Lower leg skin (tissue), 4 donors: ENCODE data around the gene POMT1. TPM values are rescaled to one million over a fixed set of nuclear protein-coding genes. Genes with fewer than 3 reads are reported as not detected.
A peak's percentile ranks its signal among the peaks of the same experiment; 100 is the strongest.

Experiments used
- DNase-seq, 2 donors: peaks; one replicate each; pipeline ENCODE4 v3.0.0-alpha.2; 2019; ENCODE audit warnings: low spot score in 2 of 2
- H3K4me3 ChIP-seq: fragments of 200-600 bp; sonication (generic); 2 replicates; pipeline ENCODE4 v1.5.1; 2017; ENCODE audit warnings: mild to moderate bottlenecking, low read depth; ENCODE audit not compliant: poor library complexity, severe bottlenecking
- POLR2A ChIP-seq, 2 donors: fragments of 450-650 bp; IDR thresholded peaks; one replicate each; pipeline ENCODE4 v1.6.1; 2016 to 2017; ENCODE audit warnings: antibody characterized with exemption in 2 of 2, mild to moderate bottlenecking in 1 of 2, moderate library complexity in 1 of 2
- WGBS, 2 donors: methylation state at CpG; one replicate each; pipeline ENCODE4 v1.1.5; 2018; 5-methylcytosine and 5-hydroxymethylcytosine counted together
- intact Hi-C: fragments of 100-400 bp; cut with DNase I; formaldehyde crosslinking; loops from one replicate; pipeline ENCODE4 v1.15.0; 2023; ENCODE audit warnings: low total_unique reads
- total RNA-seq, 4 donors: library from RNA; depleted of rRNA; stranded (reverse); fragments of >200 nt; gene quantifications; one replicate each; pipeline ENCODE4 v1.1.0, GENCODE V29; 2016
- TF ChIP-seq, protein P1 (sequence below), 3 donors: fragments of 450-650 bp; IDR thresholded peaks; one replicate each; pipeline ENCODE4 v1.5.1; 2016; ENCODE audit warnings: antibody characterized with exemption in 3 of 3, mild to moderate bottlenecking in 3 of 3, moderate library complexity in 2 of 3

The POMT1 gene
- total RNA-seq, 4 donors from 2014 or later, result 23.9 to 29.0 (median 26.6) TPM

DNA sequence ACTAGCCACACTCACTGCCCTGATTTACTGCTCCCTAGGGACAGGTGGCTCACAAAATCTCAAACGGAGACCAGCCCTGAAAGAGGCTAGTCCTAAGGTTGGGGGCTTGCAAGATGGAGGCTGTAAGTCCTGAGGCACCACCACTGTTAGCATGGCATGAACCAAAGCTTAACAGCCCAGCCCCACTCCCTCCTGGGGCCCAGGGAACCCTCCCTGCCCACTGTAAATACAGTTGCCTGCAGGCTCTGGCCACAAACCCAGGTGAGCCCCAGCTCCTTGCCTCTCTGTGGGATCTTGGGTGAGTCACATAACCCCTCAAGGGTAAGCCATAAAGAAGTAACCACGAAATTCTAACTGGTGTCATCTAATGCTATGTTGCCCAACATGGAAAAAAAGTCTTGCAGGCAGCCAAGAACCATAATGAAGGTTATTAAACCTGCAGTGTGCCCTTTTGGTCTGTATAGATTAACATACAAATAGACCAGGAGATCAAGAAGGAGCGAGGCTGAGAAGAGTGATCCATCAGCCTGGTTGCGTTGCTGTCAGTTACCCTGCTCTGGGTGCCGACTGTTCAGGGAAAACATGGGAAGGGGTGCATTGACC is 1.7 kb upstream of the POMT1 start:
- WGBS, 2 donors, result 39% methylated on average over 5 of the region's 5 CpGs
- no peak for TF ChIP-seq POLR2A (IDR thresholded peaks at IDR 0.05)
- TF ChIP-seq, protein P1, sequence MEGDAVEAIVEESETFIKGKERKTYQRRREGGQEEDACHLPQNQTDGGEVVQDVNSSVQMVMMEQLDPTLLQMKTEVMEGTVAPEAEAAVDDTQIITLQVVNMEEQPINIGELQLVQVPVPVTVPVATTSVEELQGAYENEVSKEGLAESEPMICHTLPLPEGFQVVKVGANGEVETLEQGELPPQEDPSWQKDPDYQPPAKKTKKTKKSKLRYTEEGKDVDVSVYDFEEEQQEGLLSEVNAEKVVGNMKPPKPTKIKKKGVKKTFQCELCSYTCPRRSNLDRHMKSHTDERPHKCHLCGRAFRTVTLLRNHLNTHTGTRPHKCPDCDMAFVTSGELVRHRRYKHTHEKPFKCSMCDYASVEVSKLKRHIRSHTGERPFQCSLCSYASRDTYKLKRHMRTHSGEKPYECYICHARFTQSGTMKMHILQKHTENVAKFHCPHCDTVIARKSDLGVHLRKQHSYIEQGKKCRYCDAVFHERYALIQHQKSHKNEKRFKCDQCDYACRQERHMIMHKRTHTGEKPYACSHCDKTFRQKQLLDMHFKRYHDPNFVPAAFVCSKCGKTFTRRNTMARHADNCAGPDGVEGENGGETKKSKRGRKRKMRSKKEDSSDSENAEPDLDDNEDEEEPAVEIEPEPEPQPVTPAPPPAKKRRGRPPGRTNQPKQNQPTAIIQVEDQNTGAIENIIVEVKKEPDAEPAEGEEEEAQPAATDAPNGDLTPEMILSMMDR (IDR thresholded peaks at IDR 0.05), result no peak
- no peak overlapping the region for H3K4me3 ChIP-seq
- DNase-seq, result no peak
- intact Hi-C loops, result no loop called here

DNA sequence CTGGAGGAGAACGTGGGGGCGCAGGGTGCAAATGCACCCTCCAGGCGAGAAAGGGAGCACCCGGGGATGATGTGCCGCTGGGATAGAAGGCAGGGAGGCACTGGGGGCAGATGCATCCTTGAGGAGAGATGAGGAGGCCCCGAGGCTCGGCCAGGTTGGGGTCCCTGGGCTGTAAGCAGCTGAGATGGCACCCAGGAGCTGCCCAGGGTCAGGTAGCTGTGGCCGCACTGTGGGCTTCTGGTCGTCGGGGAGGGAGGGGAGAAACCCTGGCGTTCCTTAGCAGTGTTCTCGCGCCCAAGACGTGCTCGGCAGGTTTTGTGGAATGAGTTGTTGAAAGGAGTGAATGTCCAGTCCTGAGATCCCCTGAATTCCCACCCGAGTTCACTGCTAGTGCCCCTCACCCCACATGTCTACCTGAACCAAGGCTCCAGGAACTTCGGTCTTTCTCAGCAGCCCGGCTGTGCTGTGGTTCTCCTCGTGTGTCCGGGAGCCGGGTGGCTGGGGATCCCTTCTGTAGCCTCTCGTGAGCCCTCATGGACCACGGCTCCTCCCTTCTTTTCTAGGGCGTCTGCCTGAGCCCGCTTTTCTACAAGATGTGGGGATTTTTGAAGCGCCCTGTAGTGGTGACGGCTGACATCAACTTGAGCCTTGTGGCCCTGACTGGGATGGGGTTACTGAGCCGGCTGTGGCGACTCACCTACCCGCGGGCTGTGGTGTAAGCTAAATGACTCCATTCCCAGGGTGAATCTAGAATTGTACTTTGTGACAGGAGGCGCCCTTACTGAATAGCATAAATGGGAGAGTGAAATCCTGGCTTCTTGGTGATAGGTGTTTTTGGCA is 1.1 kb downstream of the POMT1 start:
- TF ChIP-seq, protein P1 (IDR thresholded peaks at IDR 0.05), result no peak
- no peak for TF ChIP-seq POLR2A (IDR thresholded peaks at IDR 0.05)
- 11 to 18% methylated on average over 24 to 32 of the region's 32 CpGs for WGBS, 2 donors
- peak overlapping the region; percentile 71 for H3K4me3 ChIP-seq
- DNase-seq, result no peak
- intact Hi-C loops, result no loop called here

DNA sequence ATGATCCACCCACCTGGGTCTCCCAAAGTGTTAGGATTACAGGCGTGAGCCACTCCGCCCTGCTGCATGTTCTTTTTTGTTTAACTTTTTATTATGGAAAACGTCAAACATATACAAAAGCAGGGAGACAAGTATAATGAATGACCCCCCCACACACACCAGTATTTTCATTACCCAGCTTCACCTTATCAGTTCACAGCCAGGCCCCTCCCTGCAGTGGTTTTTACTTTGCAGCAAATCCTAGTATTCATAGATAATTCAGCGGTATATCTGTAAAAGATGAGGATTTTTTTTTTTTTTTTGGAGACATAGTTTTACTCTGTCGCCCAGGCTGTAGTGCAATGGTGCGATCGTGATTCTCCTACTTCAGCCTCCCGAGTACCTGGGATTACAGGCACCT is 2.3 kb downstream of the POMT1 start:
- TF ChIP-seq, protein P1 (IDR thresholded peaks at IDR 0.05), result no peak
- no peak for TF ChIP-seq POLR2A (IDR thresholded peaks at IDR 0.05)
- H3K4me3 ChIP-seq, result no peak overlapping the region
- intact Hi-C loops, result no loop called here
- DNase-seq, result no peak
- 88 to 92% methylated on average over 8 of the region's 8 CpGs for WGBS, 2 donors

DNA sequence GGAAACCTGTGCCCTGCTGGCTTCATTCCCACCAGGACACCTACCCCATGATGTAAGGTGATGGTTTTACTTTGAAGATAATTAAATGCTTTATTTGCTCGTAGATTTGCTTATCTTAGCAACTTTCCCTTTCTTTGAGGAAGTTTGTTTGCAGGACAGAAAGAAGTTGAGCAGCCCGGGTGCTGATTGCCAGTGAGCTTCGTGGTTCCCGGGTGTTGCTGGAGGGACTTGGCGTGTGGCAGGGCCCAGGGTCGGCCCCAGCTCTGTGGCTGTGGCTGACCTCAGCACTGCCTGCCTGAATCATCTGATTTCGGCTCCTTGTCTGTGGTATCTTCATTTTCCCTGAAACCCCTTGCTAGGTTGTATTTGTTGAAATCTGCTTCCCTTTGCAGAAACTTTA is 8.7 kb downstream of the POMT1 start:
- 71 to 72% methylated on average over 7 of the region's 7 CpGs for WGBS, 2 donors
- TF ChIP-seq, protein P1 (IDR thresholded peaks at IDR 0.05), result no peak
- no peak for TF ChIP-seq POLR2A (IDR thresholded peaks at IDR 0.05)
- DNase-seq, result no peak
- H3K4me3 ChIP-seq, result no peak overlapping the region
- intact Hi-C loops, result no loop called here

DNA sequence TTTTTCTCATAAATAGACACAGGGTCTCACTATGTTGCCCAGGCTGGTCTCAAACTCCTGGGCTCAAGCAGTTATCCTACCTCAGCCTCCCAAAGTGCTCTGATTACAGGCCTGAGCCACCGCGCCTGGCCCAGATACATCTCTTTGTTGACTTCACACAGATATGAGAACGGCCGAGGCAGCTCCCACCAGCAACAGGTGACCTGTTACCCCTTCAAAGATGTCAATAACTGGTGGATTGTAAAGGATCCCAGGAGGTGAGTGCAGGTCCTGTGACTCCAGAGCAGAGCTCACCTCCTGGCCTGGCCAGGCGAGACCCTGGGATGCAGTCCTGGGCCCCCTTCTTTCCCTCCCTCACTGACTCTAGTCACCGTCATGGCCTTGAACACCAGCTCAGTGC is 9.2 kb downstream of the POMT1 start:
- H3K4me3 ChIP-seq, result no peak overlapping the region
- no peak for DNase-seq
- intact Hi-C loops, result no loop called here
- TF ChIP-seq, protein P1 (IDR thresholded peaks at IDR 0.05), result no peak
- no peak for TF ChIP-seq POLR2A (IDR thresholded peaks at IDR 0.05)
- 90 to 94% methylated on average over 6 of the region's 6 CpGs for WGBS, 2 donors
